HCEC 1CT (cell line): ENCODE measurements around the gene EXOC7.
"Not testable (repeated sequence)": the region's sequence is repeated elsewhere in the genome, so short reads cannot be mapped to it uniquely, and the experiment has no call there.

Experiments
- DNase-seq: peaks from one replicate; pipeline ENCODE4 v3.0.0-alpha.2; 2017

The EXOC7 gene

GRCh38 chr17:76085731-76086366, 17.7 kb downstream of the EXOC7 start:
- no peak for DNase-seq

GRCh38 chr17:76085066-76085730, 18.4 kb downstream of the EXOC7 start:
- no peak for DNase-seq

- no peak for DNase-seq
Measured at GRCh38 chr17:76083536-76084182, 19.9 kb downstream of the EXOC7 start.

GRCh38 chr17:76082326-76083251, 21.0 kb downstream of the EXOC7 start:
- DNase-seq: no peak

GRCh38 chr17:76081295-76082210, 22.0 kb downstream of the EXOC7 start:
- no peak for DNase-seq

- no peak for DNase-seq
Measured at GRCh38 chr17:76080768-76081287, 22.8 kb downstream of the EXOC7 start.

- no peak for DNase-seq
Measured at GRCh38 chr17:76079956-76080767, 23.4 kb downstream of the EXOC7 start.

- no peak for DNase-seq
Measured at GRCh38 chr17:76079535-76079955, 24.0 kb downstream of the EXOC7 start.

- no peak for DNase-seq
Measured at GRCh38 chr17:76078860-76079534, 24.6 kb downstream of the EXOC7 start, which contains the start of gene ZACN. Gene ZACN (plus strand): TSS chr17:76079182. CDS start chr17:76079265, 83 bp downstream.

- DNase-seq: not testable (repeated sequence)
Measured at GRCh38 chr17:76078370-76078769, 25.2 kb downstream of the EXOC7 start.

GRCh38 chr17:76077584-76078110, 25.9 kb downstream of the EXOC7 start:
- no peak for DNase-seq

GRCh38 chr17:76076765-76077583, 26.6 kb downstream of the EXOC7 start:
- DNase-seq: no peak

- no peak for DNase-seq
Measured at GRCh38 chr17:76076146-76076764, 27.3 kb downstream of the EXOC7 start.

- no peak for DNase-seq
Measured at GRCh38 chr17:76075364-76076145, 28.0 kb downstream of the EXOC7 start.

GRCh38 chr17:76074390-76075363, 28.9 kb downstream of the EXOC7 start, which contains the start of gene GALR2:
Gene GALR2 (plus strand): TSS chr17:76074781. CDS start chr17:76074884, 103 bp downstream.
- DNase-seq: no peak
